WTC11 (cell line): Measurements from ENCODE around the gene ZNF586.

Experiments used
- CDX4 ChIP-seq: fragments of 250-450 bp; sonication (Bioruptor Pico); IDR thresholded peaks from 2 replicates; pipeline ENCODE4 v1.9.0; 2021; ENCODE audit warnings: moderate library complexity, mild to moderate bottlenecking, inconsistent platforms, borderline replicate concordance
- GABPB1 ChIP-seq: sonication (generic); formaldehyde crosslinking; IDR thresholded peaks from 2 replicates; pipeline ENCODE4 v1.8.1; 2023; ENCODE audit warnings: mild to moderate bottlenecking, missing genetic modification reagents
- PRDM15 ChIP-seq: sonication (generic); formaldehyde crosslinking; IDR thresholded peaks from 2 replicates; pipeline ENCODE4 v1.8.0; 2022; ENCODE audit warnings: missing genetic modification reagents
- USF2 ChIP-seq: sonication (generic); formaldehyde crosslinking; IDR thresholded peaks from 2 replicates; pipeline ENCODE4 v1.8.1; 2023; ENCODE audit warnings: mild to moderate bottlenecking, missing genetic modification reagents, moderate library complexity
- TF ChIP-seq, protein P1 (sequence below): sonication (generic); formaldehyde crosslinking; IDR thresholded peaks from 2 replicates; pipeline ENCODE4 v1.8.1; 2022; ENCODE audit warnings: missing genetic modification reagents, borderline replicate concordance

DNA sequence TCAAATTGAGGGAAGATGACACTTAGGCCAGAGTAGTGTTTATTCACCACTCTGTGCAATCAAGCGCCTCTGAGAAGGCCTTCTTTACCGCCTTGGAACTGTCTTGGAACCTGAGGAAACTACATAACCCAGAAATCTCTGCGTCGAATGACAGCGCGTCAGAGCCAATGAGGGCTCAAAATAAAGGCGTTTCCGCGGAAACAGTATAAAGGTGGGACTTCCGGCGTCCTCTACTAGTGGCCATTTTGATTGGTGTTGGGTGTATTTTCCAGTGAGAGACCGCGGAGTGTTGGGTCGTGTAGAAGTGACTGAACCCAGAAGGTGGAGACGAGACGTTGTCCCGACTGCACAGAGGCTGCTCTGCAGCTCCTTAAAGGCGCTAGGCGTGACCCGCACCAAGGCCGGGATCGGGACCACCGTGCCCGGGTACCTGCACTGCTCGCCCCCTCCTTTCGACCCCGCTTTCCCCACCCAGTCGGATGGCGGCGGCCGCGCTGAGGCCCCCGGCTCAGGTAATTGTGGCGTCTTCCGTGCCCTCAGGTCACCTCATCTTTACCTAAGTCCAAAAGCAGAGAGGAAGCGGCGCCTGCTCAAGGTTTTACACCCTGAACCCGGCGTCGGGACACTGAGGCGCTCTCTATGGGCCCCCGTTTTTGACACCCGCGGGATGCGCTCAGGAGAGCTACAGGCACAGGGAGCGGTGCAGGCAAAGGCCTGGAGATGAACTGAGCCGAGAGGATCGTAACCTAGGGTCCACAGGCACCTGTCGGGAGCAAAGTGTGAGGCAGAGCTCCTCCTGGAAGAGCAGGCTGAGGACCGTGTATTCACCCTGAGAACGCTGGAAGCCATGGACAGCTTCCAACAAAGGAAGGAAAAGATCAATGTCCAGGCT lies 22.6 kb upstream of the ZNF586 start, which contains the start of gene ZNF776:
- TF ChIP-seq, protein P1, sequence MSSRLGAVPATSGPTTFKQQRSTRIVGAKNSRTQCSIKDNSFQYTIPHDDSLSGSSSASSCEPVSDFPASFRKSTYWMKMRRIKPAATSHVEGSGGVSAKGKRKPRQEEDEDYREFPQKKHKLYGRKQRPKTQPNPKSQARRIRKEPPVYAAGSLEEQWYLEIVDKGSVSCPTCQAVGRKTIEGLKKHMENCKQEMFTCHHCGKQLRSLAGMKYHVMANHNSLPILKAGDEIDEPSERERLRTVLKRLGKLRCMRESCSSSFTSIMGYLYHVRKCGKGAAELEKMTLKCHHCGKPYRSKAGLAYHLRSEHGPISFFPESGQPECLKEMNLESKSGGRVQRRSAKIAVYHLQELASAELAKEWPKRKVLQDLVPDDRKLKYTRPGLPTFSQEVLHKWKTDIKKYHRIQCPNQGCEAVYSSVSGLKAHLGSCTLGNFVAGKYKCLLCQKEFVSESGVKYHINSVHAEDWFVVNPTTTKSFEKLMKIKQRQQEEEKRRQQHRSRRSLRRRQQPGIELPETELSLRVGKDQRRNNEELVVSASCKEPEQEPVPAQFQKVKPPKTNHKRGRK (CRISPR knock-in tag), result no peak
- peak; percentile 33; the same call in 1 of the 2 replicates for TF ChIP-seq PRDM15 (CRISPR knock-in tag)
- no peak; the same call in none of the 2 replicates for TF ChIP-seq GABPB1 (CRISPR knock-in tag)
- no peak for TF ChIP-seq CDX4 (CRISPR knock-in tag)
- no peak for TF ChIP-seq USF2
